ENCODE measurements around the gene C22orf23.

GRCh38 chr22:37951305-37951704 is 2.1 kb downstream of the C22orf23 start:
- TF ChIP-seq CTCF (IDR thresholded peaks at IDR 0.05) (no peak), JUN (IDR thresholded peaks at IDR 0.05) (no peak), CHD4 (IDR thresholded peaks at IDR 0.05; ENCODE audit: borderline replicate concordance) (no peak), MAFK (IDR thresholded peaks at IDR 0.05; ENCODE audit: partially characterized antibody) (no peak), NPAS2 (CRISPR knock-in tag; IDR thresholded peaks at IDR 0.05; ENCODE audit: borderline replicate concordance) (no peak), RFX5 (IDR thresholded peaks at IDR 0.05) (no peak), EP300 (IDR thresholded peaks at IDR 0.05) (no peak), POLR2AphosphoS2 (conservative IDR thresholded peaks at IDR 0.05; ENCODE audit: low read length) (no peak)
